Measurements from ENCODE around the gene HUS1B. TPM values are rescaled to one million over a fixed set of nuclear protein-coding genes. Genes with fewer than 3 reads are reported as not detected.
A peak's percentile ranks its signal among the peaks of the same experiment; 100 is the strongest.

The HUS1B gene
- total RNA-seq, 1 donor from 2014 or later, result 1.1 TPM

GRCh38 chr6:693723-694009, 36.8 kb upstream of the HUS1B start:
- peaks cover 2% of the 10 kb centered on the region for H3K27me3 Mint-ChIP-seq (ENCODE audit: unreplicated experiment)
- H3K4me3 Mint-ChIP-seq (ENCODE audit: unreplicated experiment), result peak overlapping the region; percentile 92
- TF ChIP-seq CTCF (IDR thresholded peaks at IDR 0.05; ENCODE audit: partially characterized antibody, unreplicated experiment), result no peak
- no peak for DNase-seq
- H3K36me3 Mint-ChIP-seq (ENCODE audit: unreplicated experiment), result no peaks in the 10 kb centered on the region
- H3K9me3 Mint-ChIP-seq (ENCODE audit: unreplicated experiment), result peaks cover 5% of the 10 kb centered on the region
- peak overlapping the region; percentile 59 for H3K27ac Mint-ChIP-seq (ENCODE audit: unreplicated experiment)
- peaks cover 6% of the 10 kb centered on the region for H3K4me1 Mint-ChIP-seq (ENCODE audit: low read depth, unreplicated experiment)

- Mint-ChIP-seq H3K27me3 (ENCODE audit: unreplicated experiment) (peaks cover 2% of the 10 kb centered on the region), H3K36me3 (ENCODE audit: unreplicated experiment) (no peaks in the 10 kb centered on the region), H3K4me3 (ENCODE audit: unreplicated experiment) (peak within 1 kb of the TSS; percentile 93), H3K4me1 (ENCODE audit: low read depth, unreplicated experiment) (peaks cover 6% of the 10 kb centered on the region), H3K27ac (ENCODE audit: unreplicated experiment) (peak within 1 kb of the TSS; percentile 80), H3K9me3 (ENCODE audit: unreplicated experiment) (peaks cover 5% of the 10 kb centered on the region)
- DNase-seq, result peak; percentile 94
- TF ChIP-seq CTCF (IDR thresholded peaks at IDR 0.05; ENCODE audit: partially characterized antibody, unreplicated experiment), result no peak
Measured at GRCh38 chr6:692858-693722, 36.2 kb upstream of the HUS1B start, which contains the start of gene EXOC2. EXOC2 (minus strand) TSS chr6:693139; CDS start chr6:637818, 55,321 bp downstream.

- Mint-ChIP-seq H3K27me3 (ENCODE audit: unreplicated experiment) (peaks cover 2% of the 10 kb centered on the region), H3K27ac (ENCODE audit: unreplicated experiment) (peak overlapping the region; percentile 69), H3K4me3 (ENCODE audit: unreplicated experiment) (peak overlapping the region; percentile 93), H3K36me3 (ENCODE audit: unreplicated experiment) (no peaks in the 10 kb centered on the region), H3K4me1 (ENCODE audit: low read depth, unreplicated experiment) (peaks cover 6% of the 10 kb centered on the region), H3K9me3 (ENCODE audit: unreplicated experiment) (peaks cover 5% of the 10 kb centered on the region)
- DNase-seq, result peak; percentile 60
- no peak for TF ChIP-seq CTCF (IDR thresholded peaks at IDR 0.05; ENCODE audit: partially characterized antibody, unreplicated experiment)
Measured at GRCh38 chr6:692356-692851, 35.5 kb upstream of the HUS1B start.

- no peak for TF ChIP-seq CTCF (IDR thresholded peaks at IDR 0.05; ENCODE audit: partially characterized antibody, unreplicated experiment)
- Mint-ChIP-seq H3K27ac (ENCODE audit: unreplicated experiment) (no peak overlapping the region), H3K9me3 (ENCODE audit: unreplicated experiment) (peaks cover 3% of the 10 kb centered on the region), H3K4me3 (ENCODE audit: unreplicated experiment) (no peak overlapping the region), H3K27me3 (ENCODE audit: unreplicated experiment) (no peaks in the 10 kb centered on the region), H3K36me3 (ENCODE audit: unreplicated experiment) (no peaks in the 10 kb centered on the region), H3K4me1 (ENCODE audit: low read depth, unreplicated experiment) (peaks cover 15% of the 10 kb centered on the region)
- DNase-seq, result no peak
Measured at GRCh38 chr6:689223-689622, 32.3 kb upstream of the HUS1B start.

- Mint-ChIP-seq H3K36me3 (ENCODE audit: unreplicated experiment) (no peaks in the 10 kb centered on the region), H3K4me1 (ENCODE audit: low read depth, unreplicated experiment) (peaks cover 24% of the 10 kb centered on the region), H3K27ac (ENCODE audit: unreplicated experiment) (no peak overlapping the region), H3K4me3 (ENCODE audit: unreplicated experiment) (no peak overlapping the region), H3K9me3 (ENCODE audit: unreplicated experiment) (peaks cover 3% of the 10 kb centered on the region), H3K27me3 (ENCODE audit: unreplicated experiment) (peaks cover 5% of the 10 kb centered on the region)
- no peak for TF ChIP-seq CTCF (IDR thresholded peaks at IDR 0.05; ENCODE audit: partially characterized antibody, unreplicated experiment)
- no peak for DNase-seq
Measured at GRCh38 chr6:686497-686896, 29.6 kb upstream of the HUS1B start.

All from glutamatergic neuron (in vitro differentiated cells).